Measurements from ENCODE around the gene PAQR5.

DNA sequence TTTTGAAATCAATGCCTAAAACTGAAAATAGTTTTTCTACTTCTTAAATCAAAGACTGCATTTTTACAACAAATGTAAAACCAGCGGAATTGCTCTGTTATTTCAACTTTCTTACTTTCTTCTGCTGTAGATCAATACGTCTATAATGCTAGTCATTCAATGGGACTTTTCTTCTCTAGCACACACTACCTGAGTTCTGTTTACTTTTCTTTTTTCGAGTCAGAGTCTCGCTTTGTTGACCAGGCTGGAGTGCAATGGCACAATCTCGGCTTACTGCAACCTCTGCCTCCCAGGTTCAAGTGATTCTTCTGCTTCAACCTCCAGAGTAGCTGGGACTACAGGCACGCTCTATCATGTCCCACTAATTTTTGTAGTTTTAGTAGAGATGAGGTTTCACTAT, 74.7 kb downstream of the PAQR5 start:
- no peak for TF ChIP-seq POLR2A (IDR thresholded peaks at IDR 0.05; ENCODE audit: low read depth, low read length)
- no peak for TF ChIP-seq POLR2AphosphoS5 (IDR thresholded peaks at IDR 0.05; ENCODE audit: low read depth, low read length)
- no peak for TF ChIP-seq TAF1 (IDR thresholded peaks at IDR 0.05; ENCODE audit: borderline replicate concordance, low read depth, low read length)
